ENCODE data around the gene ADAMTS4. TPM values are rescaled to one million over a fixed set of nuclear protein-coding genes. Genes with fewer than 3 reads are reported as not detected.
A peak's percentile ranks its signal among the peaks of the same experiment; 100 is the strongest.

ADAMTS4 gene, protein sequence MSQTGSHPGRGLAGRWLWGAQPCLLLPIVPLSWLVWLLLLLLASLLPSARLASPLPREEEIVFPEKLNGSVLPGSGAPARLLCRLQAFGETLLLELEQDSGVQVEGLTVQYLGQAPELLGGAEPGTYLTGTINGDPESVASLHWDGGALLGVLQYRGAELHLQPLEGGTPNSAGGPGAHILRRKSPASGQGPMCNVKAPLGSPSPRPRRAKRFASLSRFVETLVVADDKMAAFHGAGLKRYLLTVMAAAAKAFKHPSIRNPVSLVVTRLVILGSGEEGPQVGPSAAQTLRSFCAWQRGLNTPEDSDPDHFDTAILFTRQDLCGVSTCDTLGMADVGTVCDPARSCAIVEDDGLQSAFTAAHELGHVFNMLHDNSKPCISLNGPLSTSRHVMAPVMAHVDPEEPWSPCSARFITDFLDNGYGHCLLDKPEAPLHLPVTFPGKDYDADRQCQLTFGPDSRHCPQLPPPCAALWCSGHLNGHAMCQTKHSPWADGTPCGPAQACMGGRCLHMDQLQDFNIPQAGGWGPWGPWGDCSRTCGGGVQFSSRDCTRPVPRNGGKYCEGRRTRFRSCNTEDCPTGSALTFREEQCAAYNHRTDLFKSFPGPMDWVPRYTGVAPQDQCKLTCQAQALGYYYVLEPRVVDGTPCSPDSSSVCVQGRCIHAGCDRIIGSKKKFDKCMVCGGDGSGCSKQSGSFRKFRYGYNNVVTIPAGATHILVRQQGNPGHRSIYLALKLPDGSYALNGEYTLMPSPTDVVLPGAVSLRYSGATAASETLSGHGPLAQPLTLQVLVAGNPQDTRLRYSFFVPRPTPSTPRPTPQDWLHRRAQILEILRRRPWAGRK
- 9.1 to 11.2 TPM (median 10.0 TPM) in 3 replicates for total RNA-seq (2021)
- Bru-seq, nascent RNA: percentile 41 among the genes with signal in this experiment
- long read RNA-seq, experiment 1, full-length matches to known transcripts: 24 of 34 reads
- long read RNA-seq, experiment 1, partial matches to known transcripts: 7 of 34 reads
- long read RNA-seq, experiment 1, other reads (novel, unspliced or antisense): 3 of 34 reads
- long read RNA-seq, experiment 2, full-length matches to known transcripts: 2 of 6 reads
- long read RNA-seq, experiment 2, partial matches to known transcripts: 0 of 6 reads
- long read RNA-seq, experiment 2, other reads (novel, unspliced or antisense): 4 of 6 reads
- long read RNA-seq, experiment 3: 0 reads

DNA sequence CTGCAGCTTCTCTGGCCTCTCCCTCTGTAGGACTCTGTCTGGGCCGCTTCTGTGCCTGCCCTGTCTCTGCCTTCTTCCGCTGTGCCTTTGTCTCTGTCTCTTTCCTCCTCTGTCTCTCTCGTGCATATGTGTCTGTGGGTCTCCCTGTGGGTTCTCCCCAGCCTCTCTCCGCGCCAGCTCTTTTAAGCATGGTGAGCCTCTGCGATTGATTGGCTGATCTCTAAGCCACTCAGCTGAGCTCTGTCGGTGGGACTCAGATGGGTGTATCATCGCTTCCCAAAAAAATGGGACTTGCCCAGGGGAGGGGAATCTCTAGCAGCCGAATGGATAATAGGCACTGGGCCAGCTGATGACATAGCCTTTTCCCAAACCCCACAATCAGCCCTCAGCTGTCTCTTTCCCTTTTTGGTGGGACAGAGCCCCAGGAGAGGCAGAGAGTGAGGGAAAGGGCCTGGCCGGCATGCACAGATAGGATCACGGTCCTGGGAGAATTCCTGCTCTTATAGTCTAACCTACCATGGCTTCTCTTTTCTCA, at the start of gene ADAMTS4:
TSS of gene ADAMTS4 (minus strand) at position 158 of the 535 bp plus-strand sequence. CDS start 427 bp downstream, outside the sequence.
- Mint-ChIP-seq H3K4me3 (peak within 1 kb of the TSS; percentile 62), H3K27me3 (ENCODE audit: low read depth) (no peaks in the 10 kb centered on the region), H3K36me3 (peaks cover 6% of the 10 kb centered on the region), H3K27ac (peak within 1 kb of the TSS; percentile 86), H3K4me1 (peaks cover 60% of the 10 kb centered on the region), H3K9me3 (no peaks in the 10 kb centered on the region)
- ChIA-PET POLR2A (interaction anchor here (1.0 to 1.8 kb wide), 4 partner anchors 22 to 190 kb away, joined by 3 to 9 read pairs (median 4); partner anchors contain the start of genes B4GALT3, PPOX and TOMM40L), CTCF (interaction anchor here (0.5 to 3.3 kb wide), 21 partner anchors 10 to 244 kb away, joined by 3 to 47 read pairs (median 3); partner anchors contain the start of genes B4GALT3, F11R, ITLN2 and PCP4L1)
- DNase-seq (ENCODE audit: low spot score) (peak; percentile 42), ATAC-seq (peak; percentile 13)
- TF ChIP-seq ZMAT4 (CRISPR knock-in tag; IDR thresholded peaks at IDR 0.05): no peak
- TF ChIP-seq NR1H2 (CRISPR knock-in tag; IDR thresholded peaks at IDR 0.05): no peak
- no peak for TF ChIP-seq GRHL2 (CRISPR knock-in tag; IDR thresholded peaks at IDR 0.05; ENCODE audit: insufficient replicate concordance, severe bottlenecking)
- TF ChIP-seq SP1 (CRISPR knock-in tag; conservative IDR thresholded peaks at IDR 0.05): peak; percentile 34
- no peak for TF ChIP-seq ZBTB21 (CRISPR knock-in tag; IDR thresholded peaks at IDR 0.05; ENCODE audit: borderline replicate concordance)
- TF ChIP-seq, protein P1, sequence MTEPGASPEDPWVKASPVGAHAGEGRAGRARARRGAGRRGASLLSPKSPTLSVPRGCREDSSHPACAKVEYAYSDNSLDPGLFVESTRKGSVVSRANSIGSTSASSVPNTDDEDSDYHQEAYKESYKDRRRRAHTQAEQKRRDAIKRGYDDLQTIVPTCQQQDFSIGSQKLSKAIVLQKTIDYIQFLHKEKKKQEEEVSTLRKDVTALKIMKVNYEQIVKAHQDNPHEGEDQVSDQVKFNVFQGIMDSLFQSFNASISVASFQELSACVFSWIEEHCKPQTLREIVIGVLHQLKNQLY (CRISPR knock-in tag; IDR thresholded peaks at IDR 0.05): no peak
- peak; percentile 68 for TF ChIP-seq NFYB (CRISPR knock-in tag; conservative IDR thresholded peaks at IDR 0.05; ENCODE audit: low read depth)

- CTCF ChIA-PET: no interaction called here
- peaks cover 8% of the 10 kb centered on the region for H3K27me3 Mint-ChIP-seq (ENCODE audit: low read depth)
- TF ChIP-seq ZNF121 (CRISPR knock-in tag; IDR thresholded peaks at IDR 0.05) (no peak), GRHL2 (CRISPR knock-in tag; IDR thresholded peaks at IDR 0.05; ENCODE audit: insufficient replicate concordance, severe bottlenecking) (no peak), RELA (CRISPR knock-in tag; IDR thresholded peaks at IDR 0.05; ENCODE audit: borderline replicate concordance) (no peak), SMAD3 (CRISPR knock-in tag; IDR thresholded peaks at IDR 0.05; ENCODE audit: borderline replicate concordance) (no peak), ETV6 (CRISPR knock-in tag; IDR thresholded peaks at IDR 0.05) (no peak), STAT6 (CRISPR knock-in tag; conservative IDR thresholded peaks at IDR 0.05; ENCODE audit: low read depth) (no peak), ERG (CRISPR knock-in tag; IDR thresholded peaks at IDR 0.05) (no peak), ZSCAN18 (CRISPR knock-in tag; IDR thresholded peaks at IDR 0.05) (no peak), NR3C1 (CRISPR knock-in tag; conservative IDR thresholded peaks at IDR 0.05; ENCODE audit: low read depth) (no peak)
- TF ChIP-seq, protein P2, sequence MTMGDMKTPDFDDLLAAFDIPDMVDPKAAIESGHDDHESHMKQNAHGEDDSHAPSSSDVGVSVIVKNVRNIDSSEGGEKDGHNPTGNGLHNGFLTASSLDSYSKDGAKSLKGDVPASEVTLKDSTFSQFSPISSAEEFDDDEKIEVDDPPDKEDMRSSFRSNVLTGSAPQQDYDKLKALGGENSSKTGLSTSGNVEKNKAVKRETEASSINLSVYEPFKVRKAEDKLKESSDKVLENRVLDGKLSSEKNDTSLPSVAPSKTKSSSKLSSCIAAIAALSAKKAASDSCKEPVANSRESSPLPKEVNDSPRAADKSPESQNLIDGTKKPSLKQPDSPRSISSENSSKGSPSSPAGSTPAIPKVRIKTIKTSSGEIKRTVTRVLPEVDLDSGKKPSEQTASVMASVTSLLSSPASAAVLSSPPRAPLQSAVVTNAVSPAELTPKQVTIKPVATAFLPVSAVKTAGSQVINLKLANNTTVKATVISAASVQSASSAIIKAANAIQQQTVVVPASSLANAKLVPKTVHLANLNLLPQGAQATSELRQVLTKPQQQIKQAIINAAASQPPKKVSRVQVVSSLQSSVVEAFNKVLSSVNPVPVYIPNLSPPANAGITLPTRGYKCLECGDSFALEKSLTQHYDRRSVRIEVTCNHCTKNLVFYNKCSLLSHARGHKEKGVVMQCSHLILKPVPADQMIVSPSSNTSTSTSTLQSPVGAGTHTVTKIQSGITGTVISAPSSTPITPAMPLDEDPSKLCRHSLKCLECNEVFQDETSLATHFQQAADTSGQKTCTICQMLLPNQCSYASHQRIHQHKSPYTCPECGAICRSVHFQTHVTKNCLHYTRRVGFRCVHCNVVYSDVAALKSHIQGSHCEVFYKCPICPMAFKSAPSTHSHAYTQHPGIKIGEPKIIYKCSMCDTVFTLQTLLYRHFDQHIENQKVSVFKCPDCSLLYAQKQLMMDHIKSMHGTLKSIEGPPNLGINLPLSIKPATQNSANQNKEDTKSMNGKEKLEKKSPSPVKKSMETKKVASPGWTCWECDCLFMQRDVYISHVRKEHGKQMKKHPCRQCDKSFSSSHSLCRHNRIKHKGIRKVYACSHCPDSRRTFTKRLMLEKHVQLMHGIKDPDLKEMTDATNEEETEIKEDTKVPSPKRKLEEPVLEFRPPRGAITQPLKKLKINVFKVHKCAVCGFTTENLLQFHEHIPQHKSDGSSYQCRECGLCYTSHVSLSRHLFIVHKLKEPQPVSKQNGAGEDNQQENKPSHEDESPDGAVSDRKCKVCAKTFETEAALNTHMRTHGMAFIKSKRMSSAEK (CRISPR knock-in tag; IDR thresholded peaks at IDR 0.05; ENCODE audit: borderline replicate concordance): no peak
Measured at GRCh38 chr1:161244888-161245287, 46.0 kb upstream of the ADAMTS4 start.

More at GRCh38 chr1:161244888-161245287, 46.0 kb upstream of the ADAMTS4 start:
- POLR2A ChIA-PET: no interaction called here
- DNase-seq (ENCODE audit: low spot score) (no peak), ATAC-seq (no peak)
- H3K4me3 Mint-ChIP-seq: no peak overlapping the region
- no peaks in the 10 kb centered on the region for H3K4me1 Mint-ChIP-seq
- no peak overlapping the region for H3K27ac Mint-ChIP-seq
- peaks cover 3% of the 10 kb centered on the region for H3K36me3 Mint-ChIP-seq
- H3K9me3 Mint-ChIP-seq: peaks cover 3% of the 10 kb centered on the region
